NK-92 (cell line): Measurements from ENCODE around the gene CCNYL1.
"Not testable (repeated sequence)": the region's sequence is repeated elsewhere in the genome, so short reads cannot be mapped to it uniquely, and the experiment has no call there.

ENCODE experiments used
- DNase-seq: peaks from one replicate; lab custom pipeline; 2025; ENCODE audit not compliant: unreplicated experiment; lab: John Stamatoyannopoulos, UW

Gene CCNYL1

DNA sequence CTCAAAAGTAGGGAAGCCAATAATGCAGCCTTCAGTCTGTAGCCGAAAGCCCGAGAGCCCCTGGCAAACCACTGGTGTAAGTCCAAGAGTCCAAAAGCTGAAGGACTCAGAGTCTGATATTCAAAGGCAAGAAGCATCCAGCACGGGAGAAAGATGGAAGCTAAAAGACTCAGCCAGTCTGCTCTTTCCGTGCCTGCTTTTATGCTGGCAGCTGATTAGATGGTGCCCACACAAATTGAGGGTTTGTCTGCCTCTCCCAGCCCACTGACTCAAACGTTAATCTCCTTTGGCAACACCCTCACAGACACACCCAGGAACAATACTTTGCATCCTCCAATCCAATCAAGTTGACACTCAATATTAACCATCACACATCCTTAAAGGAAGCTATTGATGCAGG is 14.5 kb upstream of the CCNYL1 start:
- DNase-seq: not testable (repeated sequence)

DNA sequence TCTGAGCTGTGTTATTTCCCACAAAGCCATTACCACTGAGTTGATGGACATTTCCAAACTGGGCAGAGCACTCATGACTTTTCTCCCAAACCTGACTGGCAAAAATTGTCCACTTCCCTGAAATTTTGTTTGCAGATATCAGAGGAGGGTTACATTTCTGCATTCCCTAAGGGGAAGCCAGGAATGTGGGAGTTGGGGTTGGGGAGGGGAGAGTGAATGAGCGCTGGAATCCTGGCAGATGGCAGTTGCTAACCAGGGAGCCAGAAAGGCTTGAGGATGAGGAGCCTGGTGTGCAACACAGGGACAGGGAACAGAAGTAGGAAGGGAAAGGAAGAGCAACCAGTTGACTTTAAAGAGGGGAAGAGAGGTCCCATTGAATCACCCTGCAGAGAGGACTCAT is 14.0 kb upstream of the CCNYL1 start:
- DNase-seq: no peak

DNA sequence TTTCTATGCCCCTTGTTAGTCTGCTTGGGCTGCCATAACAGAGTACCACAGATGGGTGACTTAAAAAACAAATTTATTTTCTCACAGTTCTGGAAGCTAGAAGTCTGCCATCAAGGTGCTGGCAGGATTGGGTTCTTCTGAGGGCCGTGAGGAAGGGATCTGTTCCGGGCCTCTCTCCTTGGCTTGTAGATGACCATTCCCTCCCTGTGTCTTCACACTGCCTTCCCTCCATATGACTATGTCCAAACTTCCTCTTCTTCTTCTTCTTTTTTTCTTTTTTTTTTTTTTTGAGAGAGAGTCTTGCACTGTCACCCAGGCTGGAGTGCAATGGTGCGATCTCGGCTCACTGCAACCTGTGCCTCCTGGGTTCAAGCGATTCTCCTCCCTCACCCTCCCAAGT is 13.1 kb upstream of the CCNYL1 start:
- no peak for DNase-seq

DNA sequence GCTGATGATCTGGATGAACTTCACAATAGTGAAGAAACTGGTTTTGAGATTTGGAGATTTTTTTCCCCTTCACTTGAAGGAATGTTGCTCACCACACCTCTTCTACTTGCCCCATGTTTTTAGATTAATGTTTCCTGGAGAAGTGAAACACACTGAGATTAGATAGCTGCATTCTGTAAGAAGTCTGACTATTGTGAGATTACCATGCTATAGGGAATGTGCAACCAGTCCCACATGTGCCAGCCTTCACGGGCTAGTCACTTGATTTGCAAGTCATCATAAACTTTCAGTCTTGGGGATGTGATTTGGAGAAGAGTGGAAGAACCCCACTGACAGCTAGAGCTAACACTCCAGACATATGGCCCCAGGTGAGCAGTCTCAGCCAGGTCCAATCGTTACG is 7.4 kb upstream of the CCNYL1 start:
- DNase-seq: no peak

DNA sequence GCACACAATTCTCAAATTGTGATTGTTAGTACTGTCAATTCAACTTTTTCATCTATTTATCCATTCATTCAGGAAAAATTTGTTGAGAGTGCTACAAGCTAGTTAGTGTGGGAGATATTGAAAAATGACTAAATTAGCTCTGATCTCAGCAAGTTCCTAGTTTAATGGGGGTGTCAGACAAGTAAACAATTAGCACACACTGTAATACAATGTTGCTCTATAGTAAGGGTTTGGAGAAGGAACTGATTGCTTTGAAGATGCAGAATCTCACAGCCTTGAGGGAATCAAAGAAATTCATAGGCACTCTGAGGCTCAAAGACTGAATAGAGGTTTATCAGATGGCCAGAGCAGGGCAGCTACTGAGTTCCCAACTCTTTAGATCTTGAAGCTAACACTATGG is 6.8 kb upstream of the CCNYL1 start:
- no peak for DNase-seq

DNA sequence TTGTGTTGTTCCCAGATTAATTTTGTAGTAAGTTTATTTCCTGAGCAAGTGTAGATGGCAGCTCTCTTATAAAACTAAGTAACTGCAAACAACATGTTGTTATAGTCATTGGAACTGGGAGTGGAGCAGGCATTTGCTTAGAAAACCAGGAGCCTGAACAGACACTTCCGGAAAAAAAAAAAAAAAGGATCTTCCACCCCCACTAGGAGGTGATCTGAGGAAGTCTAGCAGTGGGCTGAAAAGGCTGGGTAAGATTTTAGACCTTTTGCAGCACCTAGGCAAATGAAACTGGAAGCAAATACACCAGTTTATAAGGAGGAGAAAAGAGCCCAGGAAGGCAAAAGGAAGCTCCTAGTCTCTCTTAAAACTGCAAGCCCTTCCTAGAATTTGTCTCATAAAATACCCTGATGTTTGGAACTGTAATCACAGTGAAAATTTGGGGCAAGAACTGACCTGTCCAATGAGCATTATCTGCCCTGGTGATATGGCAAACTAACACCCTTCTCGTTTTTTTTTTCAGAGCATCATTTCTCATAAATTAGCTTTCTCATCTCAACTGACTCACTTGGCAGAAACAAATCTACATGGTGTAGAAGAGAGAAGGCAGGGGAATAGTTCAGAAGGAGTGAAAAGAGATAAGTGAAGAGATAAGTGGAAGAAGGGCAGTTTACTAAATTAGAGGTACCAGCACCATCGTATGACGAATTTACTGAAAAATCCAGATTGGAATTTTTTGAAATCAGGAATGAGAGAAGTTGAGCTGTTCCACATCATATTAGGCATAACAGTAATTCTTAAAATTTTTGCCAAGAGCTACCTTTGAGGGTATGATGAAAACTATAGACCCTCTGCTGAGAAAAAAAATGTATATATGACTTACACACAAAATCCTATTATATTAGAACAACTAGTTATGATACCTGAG is 4.2 kb upstream of the CCNYL1 start:
- no peak for DNase-seq

DNA sequence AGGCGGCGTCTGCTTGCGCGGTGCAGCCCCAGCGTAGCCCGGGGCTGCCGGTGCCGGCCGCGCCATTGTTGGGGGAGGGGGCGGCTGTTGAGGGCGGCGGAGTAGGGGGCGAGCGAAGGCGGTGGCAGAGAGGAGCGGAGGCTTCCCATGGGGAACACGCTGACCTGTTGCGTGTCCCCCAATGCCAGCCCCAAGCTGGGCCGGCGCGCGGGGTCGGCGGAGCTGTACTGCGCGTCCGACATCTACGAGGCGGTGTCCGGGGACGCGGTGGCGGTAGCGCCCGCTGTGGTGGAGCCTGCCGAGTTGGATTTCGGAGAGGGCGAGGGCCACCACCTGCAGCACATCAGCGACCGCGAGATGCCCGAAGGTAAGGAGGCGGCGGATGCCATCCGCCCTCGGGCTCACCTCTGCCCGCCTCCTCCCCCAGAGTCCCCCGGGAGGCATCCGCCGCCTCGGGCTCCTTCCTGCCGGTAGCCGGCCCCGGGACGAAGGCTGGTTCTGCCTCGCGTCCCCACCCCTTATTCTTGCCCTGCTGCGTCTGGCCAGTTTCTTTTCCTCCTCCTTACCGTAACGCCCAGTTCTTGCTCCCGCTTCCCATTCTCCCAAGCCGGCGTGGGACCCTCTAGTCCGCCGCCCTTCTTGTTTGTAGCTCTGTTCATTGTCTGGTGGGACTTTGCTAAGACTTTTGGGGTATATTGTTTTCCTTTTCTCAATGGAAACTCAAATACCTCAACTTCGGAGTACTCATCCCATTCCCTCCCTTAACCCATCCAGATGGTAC is 500 bp downstream of the CCNYL1 start:
- no peak for DNase-seq

DNA sequence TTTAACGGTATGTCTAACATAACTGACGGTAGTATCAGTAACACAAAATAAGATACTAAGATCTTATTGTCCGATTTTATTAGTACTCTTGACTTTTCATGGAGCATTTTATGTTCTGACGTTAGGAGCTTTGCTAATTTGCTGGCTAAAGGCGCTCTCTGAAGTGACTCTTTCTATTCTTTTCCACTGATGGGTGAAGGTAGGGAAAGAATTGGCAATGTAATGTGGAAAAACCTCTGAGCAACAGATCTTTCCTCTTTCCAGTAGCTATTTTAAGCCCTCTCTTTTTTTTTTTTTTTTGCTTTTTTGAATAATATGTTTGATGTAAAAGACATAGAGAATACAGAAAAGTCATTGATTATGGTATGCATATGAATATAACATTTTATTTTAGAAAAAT is 4.6 kb downstream of the CCNYL1 start:
- no peak for DNase-seq

DNA sequence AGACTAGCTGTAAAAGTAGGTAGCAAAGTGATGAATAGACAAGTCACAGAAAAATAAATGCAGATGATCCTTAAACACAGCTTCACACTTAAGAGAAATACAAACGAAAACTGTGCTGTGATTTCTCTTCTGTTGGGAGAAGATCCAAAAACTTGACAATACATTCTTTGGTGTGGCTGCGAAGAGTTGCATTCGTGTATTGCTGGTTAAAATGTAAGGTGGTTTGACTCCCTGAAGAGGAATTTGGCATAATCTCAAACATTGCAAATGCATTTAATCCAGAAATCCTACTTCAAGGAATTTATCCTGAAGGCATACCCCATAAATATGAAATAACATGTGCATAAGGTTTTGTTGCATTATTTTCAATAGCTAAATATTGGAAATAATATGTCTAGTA is 7.1 kb downstream of the CCNYL1 start:
- DNase-seq: no peak

DNA sequence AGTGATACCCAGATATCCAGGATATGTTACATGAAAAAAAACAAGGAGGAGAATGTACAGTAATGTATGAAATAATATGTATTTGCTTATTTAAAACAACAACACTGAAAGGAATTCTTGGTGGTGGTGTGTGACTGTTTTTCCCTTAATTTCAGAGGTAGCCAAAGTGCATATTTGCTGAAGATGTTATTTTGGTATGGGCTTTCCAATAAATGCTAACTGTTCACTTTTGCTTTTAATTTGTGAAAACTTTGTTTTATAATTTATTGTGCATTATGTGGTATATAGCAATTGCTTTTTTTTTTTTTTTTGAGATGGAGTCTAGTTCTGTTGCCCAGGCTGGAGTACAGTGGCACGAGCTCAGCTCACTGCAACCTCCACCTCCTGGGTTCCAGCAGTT is 7.6 kb downstream of the CCNYL1 start:
- DNase-seq: no peak

DNA sequence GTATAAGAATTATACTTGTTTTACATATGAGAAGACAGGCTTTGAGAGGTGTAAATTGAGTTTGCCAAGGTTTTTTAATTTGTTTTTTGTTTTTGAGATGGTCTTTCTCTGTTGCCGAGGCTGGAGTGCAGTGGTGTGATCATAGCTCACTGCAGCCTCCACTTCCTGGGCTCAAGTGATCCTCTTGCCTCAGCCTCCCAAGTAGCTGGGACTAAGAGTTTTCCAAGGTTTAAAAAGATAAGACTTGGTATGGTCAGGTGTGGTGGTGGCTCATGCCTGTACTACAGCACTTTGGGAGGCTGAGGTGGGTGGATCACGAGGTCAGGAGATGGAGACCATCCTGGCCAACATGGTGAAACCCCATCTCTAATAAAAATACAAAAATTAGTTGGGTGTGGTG is 8.2 kb downstream of the CCNYL1 start:
- DNase-seq: not testable (repeated sequence)

DNA sequence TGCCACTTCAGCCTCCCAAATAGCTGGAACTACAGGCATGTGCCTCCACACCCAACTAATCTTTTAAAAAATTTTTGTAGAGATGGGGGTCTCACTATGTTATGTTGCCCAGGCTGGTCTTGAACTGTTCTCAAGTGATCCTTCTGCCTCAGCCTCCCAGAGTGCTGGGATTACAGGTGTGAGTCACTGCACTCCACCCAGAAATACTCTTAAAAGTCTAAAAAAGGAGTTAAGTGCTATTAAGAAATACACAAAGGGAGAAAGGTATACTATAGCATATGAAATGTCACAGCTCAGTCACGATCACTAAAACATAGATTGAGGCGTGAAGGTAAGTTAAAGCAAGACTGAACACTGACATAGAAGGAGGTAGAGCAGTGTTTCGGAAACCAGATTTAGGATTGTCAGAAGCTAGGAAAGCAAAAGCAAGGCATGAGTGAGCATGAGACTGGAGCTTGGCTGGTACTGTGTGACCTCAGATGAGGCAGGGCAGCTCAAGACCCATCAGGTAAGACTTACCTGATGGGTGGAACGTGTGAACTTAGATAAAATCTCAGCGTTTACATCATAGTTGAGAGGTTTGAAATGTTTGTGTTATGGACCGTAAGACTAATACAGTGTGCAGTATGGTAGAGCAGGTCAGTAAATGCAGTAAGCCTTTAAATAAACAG is 9.2 kb downstream of the CCNYL1 start:
- DNase-seq: no peak

DNA sequence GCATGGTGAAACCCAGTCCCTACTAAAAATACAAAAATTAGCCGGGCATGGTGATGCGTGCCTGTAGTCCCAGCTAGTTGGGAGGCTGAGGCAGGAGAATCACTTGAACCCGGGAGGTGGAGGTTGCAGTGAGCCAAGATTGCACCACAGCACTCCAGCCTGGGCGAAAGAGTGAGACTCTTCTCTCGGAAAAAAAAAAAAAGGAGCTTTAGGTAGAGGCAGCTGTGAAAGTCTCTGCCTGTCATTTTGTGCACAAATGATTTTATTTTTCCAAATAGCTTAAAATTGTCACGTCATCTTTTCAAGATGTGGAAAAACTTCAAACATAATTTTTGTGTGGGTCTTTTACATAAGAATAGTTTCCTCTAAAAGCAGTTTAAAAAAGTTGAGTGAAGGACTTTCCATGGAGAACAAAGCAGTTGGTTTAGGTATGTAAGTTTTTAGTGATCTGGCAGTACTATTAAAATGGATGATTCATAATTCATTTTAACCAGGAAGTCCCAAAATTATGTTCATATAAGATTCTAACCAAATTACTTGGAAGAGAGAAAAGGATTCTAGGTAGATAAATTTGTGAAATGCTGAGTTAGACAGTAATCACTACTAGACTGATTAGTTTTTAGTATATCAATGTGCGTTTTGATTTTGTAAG is 11.5 kb downstream of the CCNYL1 start:
- DNase-seq: no peak

DNA sequence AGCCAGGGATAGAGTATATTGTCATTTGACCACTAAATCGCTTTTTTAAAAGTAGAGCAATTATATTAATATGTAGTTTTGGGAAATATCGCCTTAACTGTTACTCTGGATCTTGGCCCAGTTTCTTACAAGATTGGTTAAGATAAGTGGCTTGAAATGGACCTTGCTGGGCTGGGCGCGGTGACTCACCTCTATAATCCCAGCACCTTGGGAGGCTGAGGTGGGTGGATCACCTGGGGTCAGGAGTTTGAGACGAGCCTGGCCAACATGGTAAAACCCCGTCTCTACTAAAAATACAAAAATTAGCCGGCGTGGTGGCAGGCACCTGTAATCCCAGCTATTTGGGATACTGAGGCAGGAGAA is 12.0 kb downstream of the CCNYL1 start:
- DNase-seq: not testable (repeated sequence)

DNA sequence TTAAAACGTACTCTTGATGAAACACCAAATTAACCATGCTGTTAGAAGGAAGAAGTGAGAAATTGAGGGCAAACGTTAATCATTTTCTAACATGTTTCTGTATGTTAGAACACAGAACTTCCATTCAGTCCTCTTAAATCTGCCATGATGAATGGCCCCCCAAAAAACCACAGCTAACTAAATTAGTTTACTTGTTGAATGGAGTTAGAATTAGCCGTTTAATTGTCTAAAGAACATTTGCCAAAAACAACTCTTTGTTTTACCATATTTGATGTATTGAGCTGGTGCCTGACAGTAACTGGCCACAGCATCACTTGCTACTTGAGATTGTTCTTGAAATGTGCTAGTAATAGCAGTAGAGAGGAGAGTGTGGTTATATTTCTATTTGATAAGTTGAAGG is 12.7 kb downstream of the CCNYL1 start:
- no peak for DNase-seq

DNA sequence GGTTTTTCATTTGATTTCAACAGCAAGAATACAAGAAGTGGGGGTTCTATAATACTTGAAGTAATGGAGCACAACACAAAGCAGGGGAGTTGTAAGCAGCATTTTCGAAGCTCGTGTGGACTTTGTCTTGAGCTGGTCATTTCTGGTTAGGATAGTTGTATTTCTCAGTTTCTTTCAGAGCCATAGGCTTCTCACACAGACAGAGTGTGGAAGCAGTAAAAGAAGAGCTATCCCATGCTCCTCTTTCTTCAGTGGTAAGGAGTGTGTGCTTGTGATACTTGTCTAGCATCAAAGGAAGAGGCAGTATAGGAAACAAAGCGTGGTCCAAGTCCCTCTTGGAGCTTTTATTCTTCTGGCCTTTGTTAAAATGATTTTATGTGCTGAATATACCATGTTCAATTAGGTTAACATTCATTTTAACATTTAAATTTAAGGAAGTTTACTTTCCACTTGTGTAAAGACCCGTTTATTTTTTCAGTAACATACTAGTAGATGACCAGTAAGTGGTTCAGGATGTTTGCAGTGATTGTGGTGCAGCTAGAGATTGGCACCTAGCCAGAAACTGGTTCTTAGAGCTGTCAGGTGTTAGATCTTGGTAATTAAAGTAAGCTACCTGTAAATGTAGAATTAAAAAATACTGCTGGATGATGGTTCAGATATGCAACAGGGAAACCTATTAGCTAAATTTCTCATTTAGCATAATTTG is 14.6 kb downstream of the CCNYL1 start:
- no peak for DNase-seq

DNA sequence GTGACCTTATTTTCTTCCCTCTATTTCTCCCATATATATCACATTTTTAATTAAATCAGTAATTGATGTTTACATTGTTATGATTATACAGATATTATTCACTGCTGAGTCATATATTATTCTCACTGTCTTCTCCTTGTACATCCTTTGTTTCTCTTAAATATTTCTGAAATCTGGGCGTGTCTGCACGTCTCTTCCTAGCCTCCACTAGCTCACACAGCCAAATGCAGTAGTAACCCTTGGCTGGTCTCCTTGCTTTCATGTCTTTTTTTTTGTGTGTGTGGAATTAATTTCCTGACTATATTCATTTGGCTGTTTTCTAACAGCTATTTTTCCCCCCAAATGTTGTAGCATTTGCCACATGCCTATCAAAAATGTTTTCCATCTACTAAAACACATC is 15.8 kb downstream of the CCNYL1 start:
- DNase-seq: no peak

DNA sequence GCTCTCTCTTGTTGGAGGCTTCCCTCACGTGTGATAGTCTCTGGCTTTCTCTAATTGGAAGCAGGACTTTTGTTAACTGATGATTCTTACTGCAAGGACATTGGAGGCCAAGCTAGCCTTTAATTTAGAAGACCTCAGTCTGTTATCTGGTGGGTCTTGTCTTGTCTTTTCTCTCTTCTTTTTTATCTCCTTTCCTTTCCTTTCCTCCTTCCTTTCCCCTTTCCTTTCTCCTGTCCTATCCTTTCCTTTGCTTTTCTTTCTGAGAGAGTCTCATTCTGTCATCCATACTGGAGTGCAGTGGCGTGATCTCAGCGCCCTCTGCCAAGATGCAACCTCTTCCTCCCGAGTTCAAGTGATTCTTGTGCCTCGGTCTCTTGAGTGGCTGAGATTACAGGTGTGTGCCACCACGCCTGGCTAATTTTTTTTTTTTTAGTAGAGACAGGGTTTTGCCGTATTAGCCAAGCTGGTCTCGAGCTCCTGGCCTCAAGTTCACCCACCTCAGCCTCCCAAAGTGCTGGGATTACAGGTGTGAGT is 18.1 kb downstream of the CCNYL1 start:
- DNase-seq: no peak

DNA sequence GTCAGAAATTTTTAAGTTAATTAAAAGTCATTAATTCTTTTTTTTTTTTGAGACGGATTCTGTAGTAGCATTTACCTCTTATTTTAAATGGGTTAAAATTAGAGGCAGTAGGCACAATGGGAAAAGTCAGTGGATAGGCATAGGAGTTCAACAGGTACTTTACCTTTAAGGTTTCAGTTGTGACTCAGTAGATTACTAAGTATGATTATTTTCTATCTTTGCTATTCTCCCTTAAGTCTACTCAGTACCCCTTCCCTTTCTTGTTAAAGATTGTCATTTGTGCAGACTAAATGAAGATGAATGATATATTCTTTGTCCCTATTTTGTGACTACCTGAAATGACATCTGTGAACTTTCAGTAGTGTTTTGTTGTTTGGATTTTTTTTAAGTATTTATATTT is 19.7 kb downstream of the CCNYL1 start:
- no peak for DNase-seq

DNA sequence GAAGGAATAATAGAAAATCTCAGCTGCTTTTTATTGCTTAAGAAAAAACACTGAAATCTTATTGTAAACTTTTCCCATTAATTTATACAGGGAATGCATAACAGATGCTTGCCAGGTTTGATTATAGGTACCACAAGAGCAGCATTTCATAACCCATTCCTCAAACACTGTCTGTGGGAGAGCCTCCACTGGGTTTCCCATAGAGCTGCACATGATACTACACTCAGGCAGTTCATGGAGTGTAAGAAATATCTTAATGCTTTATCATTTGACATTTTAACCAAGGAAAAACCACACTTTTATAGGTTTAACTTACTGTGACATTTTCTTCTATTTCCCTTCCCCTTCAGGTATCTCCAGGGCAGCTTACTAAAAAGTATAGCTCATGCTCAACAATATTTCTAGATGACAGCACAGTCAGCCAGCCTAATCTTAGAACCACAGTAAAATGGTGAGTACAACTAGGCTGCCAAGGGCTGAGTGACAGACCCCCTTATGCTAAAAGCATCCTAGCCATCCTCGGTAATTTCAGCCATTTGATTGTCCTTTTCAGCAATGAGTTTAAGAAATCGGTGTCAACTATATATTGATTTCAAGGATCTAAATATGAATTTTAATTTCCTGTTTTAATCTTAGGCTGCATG is 22.3 kb downstream of the CCNYL1 start:
- DNase-seq: no peak
